Panc1 (cell line): ENCODE data around the gene PLK1. TPM values are rescaled to one million over a fixed set of nuclear protein-coding genes. Genes with fewer than 3 reads are reported as not detected.

Source experiments
- ATAC-seq: fragments of 200-7000 bp; cut with Tn5 transposase; 2 replicates; pipeline ENCODE4 v1.9.1; 2020; ENCODE audit warnings: mild to moderate bottlenecking, moderate library complexity
- BruUV-seq: library from RNA; stranded (reverse); fragments of 400-500 nt; replicated peaks from 2 replicates; lab custom pipeline; 2021; lab: Mats Ljungman, UMichigan
- CTCF ChIA-PET: fragments of 300-600 bp; sonication (Branson Sonifier 250); formaldehyde crosslinking; loops from one replicate; lab custom pipeline; 2022; ENCODE audit warnings: antibody characterized with exemption; lab: Charles Lee
- POLR2A ChIA-PET: fragments of 300-600 bp; sonication (Branson Sonifier 250); formaldehyde crosslinking; loops from one replicate; lab custom pipeline; 2022; ENCODE audit warnings: antibody characterized with exemption; lab: Charles Lee
- DNase-seq: peaks from one replicate; pipeline ENCODE4 v3.0.0-alpha.2; 2010; ENCODE audit warnings: low read depth, low spot score
- H3K27ac ChIP-seq: 2 replicates; pipeline ENCODE4 v1.5.1; 2011; ENCODE audit warnings: mild to moderate bottlenecking, low read length, inconsistent platforms
- H3K27me3 ChIP-seq: fragments of 200-500 bp; sonication (Bioruptor generic); 2 replicates; pipeline ENCODE4 v1.6.0; 2014; ENCODE audit warnings: low read length, inconsistent platforms; ENCODE audit not compliant: control insufficient read depth, insufficient read depth
- H3K36me3 ChIP-seq: fragments of 200-500 bp; sonication (Bioruptor generic); 2 replicates; pipeline ENCODE4 v1.5.1; 2014; ENCODE audit warnings: inconsistent platforms, mild to moderate bottlenecking, low read length, moderate library complexity; ENCODE audit not compliant: control insufficient read depth, insufficient read depth
- H3K4me1 ChIP-seq: 2 replicates; pipeline ENCODE4 v1.5.1; 2011; ENCODE audit warnings: inconsistent platforms, mild to moderate bottlenecking, low read length, moderate library complexity; ENCODE audit not compliant: control insufficient read depth, insufficient read depth
- H3K4me3 ChIP-seq, 2 experiments: 2 replicates each; pipeline ENCODE4 v1.5.1; 2011 to 2012; ENCODE audit warnings: low read depth in 2 of 2, low read length in 2 of 2, mild to moderate bottlenecking in 2 of 2, inconsistent platforms in 1 of 2, moderate library complexity in 1 of 2
- H3K9me3 ChIP-seq: fragments of 200-500 bp; sonication (Bioruptor generic); 2 replicates; pipeline ENCODE4 v1.5.1; 2014; ENCODE audit warnings: low read depth, mild to moderate bottlenecking, inconsistent platforms, low read length, moderate library complexity; ENCODE audit not compliant: control insufficient read depth, insufficient read depth
- POLR2AphosphoS5 ChIP-seq: IDR thresholded peaks from 2 replicates; pipeline ENCODE4 v1.6.1; 2012; ENCODE audit warnings: mild to moderate bottlenecking, low read depth, low read length, moderate library complexity
- SIN3A ChIP-seq: IDR thresholded peaks from 2 replicates; pipeline ENCODE4 v1.6.1; 2012; ENCODE audit warnings: low read depth, mild to moderate bottlenecking, low read length, moderate library complexity, borderline replicate concordance; ENCODE audit not compliant: insufficient read depth
- TCF7L2 ChIP-seq: IDR thresholded peaks from 2 replicates; pipeline ENCODE4 v1.6.1; 2011; ENCODE audit warnings: mild to moderate bottlenecking, low read depth, low read length, inconsistent platforms
- in situ Hi-C: cut with HindIII; loops from 2 replicates; pipeline ENCODE4 v1.10.0; 2016; ENCODE audit warnings: low sequenced_read_pairs, low pct_unique_long_range_greater_than_20kb
- intact Hi-C: fragments of 100-400 bp; cut with micrococcal nuclease; formaldehyde crosslinking; loops from one replicate; pipeline ENCODE4 v1.10.0; 2022; ENCODE audit not compliant: unreplicated experiment
- total RNA-seq: library from RNA; stranded (reverse); gene quantifications from one replicate; pipeline ENCODE4 v1.2.1, GENCODE V29; 2021; ENCODE audit not compliant: unreplicated experiment
- TF ChIP-seq, protein P1 (sequence below): fragments of 450-650 bp; IDR thresholded peaks from 2 replicates; pipeline ENCODE4 v1.5.1; 2017; ENCODE audit warnings: mild to moderate bottlenecking
- TF ChIP-seq, protein P2 (sequence below), 2 experiments: IDR thresholded peaks; 2 replicates each; pipeline ENCODE4 v1.6.1; 2011 to 2012; ENCODE audit warnings: low read depth in 2 of 2, control low read depth in 1 of 2, low read length in 1 of 2, mild to moderate bottlenecking in 1 of 2, moderate library complexity in 1 of 2; ENCODE audit not compliant: insufficient read depth in 1 of 2

Gene PLK1
- total RNA-seq, 1 experiment from 2014 or later: 94.8 TPM

DNA sequence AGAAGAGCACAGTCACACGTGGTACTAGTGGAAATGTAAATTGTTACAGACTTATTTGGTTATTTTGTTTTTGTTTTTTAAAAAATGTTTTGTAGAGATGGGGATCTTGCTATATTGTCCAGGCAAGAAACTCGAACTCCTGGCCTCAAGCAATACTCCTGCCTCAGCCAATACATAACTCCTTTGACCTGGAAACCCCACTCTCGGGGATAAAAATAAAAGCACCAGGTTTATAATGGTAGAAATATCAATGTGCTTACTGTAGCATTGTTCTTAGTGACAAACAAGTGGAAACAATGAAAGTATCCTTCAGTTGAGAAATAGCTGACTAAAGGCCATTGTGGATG, 46.1 kb downstream of the PLK1 start:
- ATAC-seq: no peak
- Histone ChIP-seq H3K27ac (no peak overlapping the region), H3K36me3 (no peaks in the 10 kb centered on the region), H3K4me3 (no peak overlapping the region), H3K27me3 (no peaks in the 10 kb centered on the region), H3K4me1 (no peaks in the 10 kb centered on the region), H3K9me3 (no peaks in the 10 kb centered on the region)
- BruUV-seq: no TSS peak
- TF ChIP-seq POLR2AphosphoS5 (no peak), TCF7L2 (no peak), SIN3A (no peak)
- TF ChIP-seq, protein P1, sequence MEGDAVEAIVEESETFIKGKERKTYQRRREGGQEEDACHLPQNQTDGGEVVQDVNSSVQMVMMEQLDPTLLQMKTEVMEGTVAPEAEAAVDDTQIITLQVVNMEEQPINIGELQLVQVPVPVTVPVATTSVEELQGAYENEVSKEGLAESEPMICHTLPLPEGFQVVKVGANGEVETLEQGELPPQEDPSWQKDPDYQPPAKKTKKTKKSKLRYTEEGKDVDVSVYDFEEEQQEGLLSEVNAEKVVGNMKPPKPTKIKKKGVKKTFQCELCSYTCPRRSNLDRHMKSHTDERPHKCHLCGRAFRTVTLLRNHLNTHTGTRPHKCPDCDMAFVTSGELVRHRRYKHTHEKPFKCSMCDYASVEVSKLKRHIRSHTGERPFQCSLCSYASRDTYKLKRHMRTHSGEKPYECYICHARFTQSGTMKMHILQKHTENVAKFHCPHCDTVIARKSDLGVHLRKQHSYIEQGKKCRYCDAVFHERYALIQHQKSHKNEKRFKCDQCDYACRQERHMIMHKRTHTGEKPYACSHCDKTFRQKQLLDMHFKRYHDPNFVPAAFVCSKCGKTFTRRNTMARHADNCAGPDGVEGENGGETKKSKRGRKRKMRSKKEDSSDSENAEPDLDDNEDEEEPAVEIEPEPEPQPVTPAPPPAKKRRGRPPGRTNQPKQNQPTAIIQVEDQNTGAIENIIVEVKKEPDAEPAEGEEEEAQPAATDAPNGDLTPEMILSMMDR: no peak
- TF ChIP-seq, protein P2, sequence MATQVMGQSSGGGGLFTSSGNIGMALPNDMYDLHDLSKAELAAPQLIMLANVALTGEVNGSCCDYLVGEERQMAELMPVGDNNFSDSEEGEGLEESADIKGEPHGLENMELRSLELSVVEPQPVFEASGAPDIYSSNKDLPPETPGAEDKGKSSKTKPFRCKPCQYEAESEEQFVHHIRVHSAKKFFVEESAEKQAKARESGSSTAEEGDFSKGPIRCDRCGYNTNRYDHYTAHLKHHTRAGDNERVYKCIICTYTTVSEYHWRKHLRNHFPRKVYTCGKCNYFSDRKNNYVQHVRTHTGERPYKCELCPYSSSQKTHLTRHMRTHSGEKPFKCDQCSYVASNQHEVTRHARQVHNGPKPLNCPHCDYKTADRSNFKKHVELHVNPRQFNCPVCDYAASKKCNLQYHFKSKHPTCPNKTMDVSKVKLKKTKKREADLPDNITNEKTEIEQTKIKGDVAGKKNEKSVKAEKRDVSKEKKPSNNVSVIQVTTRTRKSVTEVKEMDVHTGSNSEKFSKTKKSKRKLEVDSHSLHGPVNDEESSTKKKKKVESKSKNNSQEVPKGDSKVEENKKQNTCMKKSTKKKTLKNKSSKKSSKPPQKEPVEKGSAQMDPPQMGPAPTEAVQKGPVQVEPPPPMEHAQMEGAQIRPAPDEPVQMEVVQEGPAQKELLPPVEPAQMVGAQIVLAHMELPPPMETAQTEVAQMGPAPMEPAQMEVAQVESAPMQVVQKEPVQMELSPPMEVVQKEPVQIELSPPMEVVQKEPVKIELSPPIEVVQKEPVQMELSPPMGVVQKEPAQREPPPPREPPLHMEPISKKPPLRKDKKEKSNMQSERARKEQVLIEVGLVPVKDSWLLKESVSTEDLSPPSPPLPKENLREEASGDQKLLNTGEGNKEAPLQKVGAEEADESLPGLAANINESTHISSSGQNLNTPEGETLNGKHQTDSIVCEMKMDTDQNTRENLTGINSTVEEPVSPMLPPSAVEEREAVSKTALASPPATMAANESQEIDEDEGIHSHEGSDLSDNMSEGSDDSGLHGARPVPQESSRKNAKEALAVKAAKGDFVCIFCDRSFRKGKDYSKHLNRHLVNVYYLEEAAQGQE (IDR thresholded peaks at IDR 0.05; ENCODE audit: insufficient read depth in 1 of 2, low read depth in 2 of 2, low read length in 1 of 2): no peak
- CTCF ChIA-PET: no interaction called here
- intact Hi-C loops (no loop called here), in situ Hi-C loops (no loop called here)
- POLR2A ChIA-PET: no interaction called here
- DNase-seq: no peak

DNA sequence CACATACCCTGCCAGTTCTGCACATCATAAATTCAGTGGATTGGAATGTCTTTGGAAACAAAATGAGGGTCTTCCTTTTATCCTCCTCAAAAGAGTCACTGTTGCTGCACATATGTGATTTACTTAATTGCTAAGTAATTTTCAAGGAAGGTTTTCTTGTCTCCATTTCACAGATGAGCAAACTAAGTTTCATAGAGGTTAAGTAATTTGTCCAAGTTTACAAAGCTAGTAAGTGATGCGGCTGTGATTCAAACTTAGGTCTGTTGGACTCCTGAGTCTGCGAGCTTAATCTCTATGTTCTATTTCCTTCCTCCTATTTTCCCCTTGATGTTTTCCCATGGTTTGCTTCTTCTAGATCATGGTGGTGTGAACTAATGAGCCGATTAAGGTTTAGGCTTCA, 48.0 kb downstream of the PLK1 start:
- Histone ChIP-seq H3K36me3 (no peaks in the 10 kb centered on the region), H3K4me3 (no peak overlapping the region), H3K27me3 (no peaks in the 10 kb centered on the region), H3K4me1 (no peaks in the 10 kb centered on the region), H3K27ac (no peak overlapping the region), H3K9me3 (no peaks in the 10 kb centered on the region)
- in situ Hi-C loops (no loop called here), intact Hi-C loops (no loop called here)
- DNase-seq: no peak
- ATAC-seq: no peak
- TF ChIP-seq, protein P2 (IDR thresholded peaks at IDR 0.05; ENCODE audit: insufficient read depth in 1 of 2, low read depth in 2 of 2, low read length in 1 of 2): no peak
- TF ChIP-seq SIN3A (no peak), TCF7L2 (no peak), POLR2AphosphoS5 (no peak)
- TF ChIP-seq, protein P1: no peak
- BruUV-seq: no TSS peak
- CTCF ChIA-PET: interaction anchor here (0.7 kb wide), 2 partner anchors 48 to 151 kb away, joined by 3 read pairs; partner anchors contain the start of gene PLK1
- POLR2A ChIA-PET: interaction anchor here (0.5 kb wide), 1 partner anchor 14 kb away, joined by 9 read pairs; no protein-coding TSS in a partner anchor
